Right forelimb (tissue), 1 donor: ENCODE data around the gene ACTL10.

ENCODE experiments used
- DNase-seq: peaks from one replicate; pipeline ENCODE4 v3.0.0-alpha.2; 2018

The ACTL10 gene

DNA sequence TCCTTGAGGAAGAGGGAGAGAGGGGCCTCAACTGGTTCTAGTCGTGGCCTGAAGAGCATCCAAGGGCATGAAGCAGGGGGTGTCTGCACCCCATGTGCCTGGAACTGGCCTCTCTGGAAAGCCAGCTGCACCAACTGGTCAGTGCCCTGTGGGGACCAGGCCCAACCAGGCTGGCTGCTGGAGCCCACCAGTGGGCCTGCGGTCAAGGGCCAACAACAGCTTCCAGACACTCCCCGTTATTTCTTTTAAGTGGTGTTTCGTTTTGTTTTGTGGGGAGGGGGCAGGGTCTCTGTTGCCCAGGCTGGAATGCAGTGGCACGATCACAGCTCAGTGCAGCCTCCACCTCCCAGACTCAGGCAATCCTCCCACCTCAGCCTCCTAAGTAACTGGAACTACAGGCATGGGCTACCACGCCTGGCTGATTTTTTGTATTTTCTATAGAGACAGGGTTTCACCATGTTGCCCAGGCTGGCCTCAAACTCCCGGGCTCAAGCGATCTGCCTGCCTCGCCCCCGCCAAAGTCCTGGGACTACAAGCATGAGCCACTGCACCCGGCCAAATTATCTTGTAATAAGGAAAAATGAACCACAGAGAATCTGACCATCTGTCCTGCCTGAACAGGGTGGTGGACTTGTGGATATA lies 16.5 kb upstream of the ACTL10 start:
- DNase-seq, result peak; percentile 21

DNA sequence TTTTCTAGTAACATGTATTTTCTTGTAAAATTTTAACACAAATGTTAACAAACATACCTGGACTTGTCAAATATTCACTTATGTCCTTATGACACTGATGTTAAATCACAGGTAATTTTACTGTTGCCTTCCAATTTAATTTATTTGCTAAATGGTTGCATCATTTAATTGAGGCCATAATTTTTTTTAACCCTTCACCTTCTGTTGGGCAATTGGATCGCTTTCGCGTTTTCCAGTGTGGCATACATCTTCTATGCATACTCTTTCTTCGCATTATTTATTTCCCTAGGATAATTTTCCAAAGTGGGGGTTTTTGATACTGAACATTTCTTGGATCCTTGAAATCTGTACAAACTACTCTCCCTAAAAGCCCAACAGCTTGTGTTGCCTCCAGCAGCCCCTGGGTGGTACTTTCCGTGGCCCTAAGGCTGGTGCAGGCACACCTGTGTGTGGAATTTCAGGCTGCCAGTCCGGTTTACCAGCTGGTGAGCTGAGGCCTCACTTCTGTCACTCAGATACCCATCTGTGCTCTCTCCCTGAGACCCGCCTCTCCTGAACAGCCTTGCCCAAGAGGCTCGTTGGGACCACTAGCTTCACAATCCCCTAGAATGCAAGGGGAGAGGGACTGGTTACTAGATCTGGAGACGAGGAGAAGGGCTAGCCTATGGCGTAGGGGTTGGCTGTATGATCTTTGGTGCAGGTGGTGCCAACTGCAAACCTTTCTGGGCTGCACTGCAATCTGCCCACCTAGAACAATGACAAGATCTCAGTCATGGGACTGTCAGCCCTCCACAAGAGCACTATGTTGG lies 15.8 kb upstream of the ACTL10 start:
- peak; percentile 17 for DNase-seq

DNA sequence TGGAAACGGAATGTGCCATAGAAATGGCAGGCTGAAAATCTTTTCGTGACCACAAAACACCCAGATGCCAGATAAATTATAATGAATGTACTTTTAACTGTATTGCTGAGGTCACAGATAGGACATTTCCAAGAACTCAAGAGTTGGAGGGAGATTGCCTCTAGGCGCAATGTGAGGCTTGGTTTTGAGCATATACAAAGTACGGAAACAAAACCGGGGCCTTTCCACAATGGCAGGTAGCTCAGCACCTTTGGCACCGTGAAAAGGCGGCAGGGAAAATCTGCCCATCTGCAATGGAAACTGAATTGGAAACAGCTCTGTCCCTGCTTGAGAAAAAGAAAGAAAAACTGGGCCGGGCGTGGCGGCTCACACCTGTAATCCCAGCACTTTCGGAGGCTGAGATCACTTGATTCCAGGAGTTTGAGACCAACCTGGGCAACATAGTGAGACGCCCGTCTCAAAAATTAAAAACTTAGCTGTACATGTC lies 15.1 kb upstream of the ACTL10 start:
- DNase-seq, result peak; percentile 25

- peak; percentile 81 for DNase-seq
Observed at GRCh38 chr20:33653218-33653899, 13.4 kb upstream of the ACTL10 start.

- no peak for DNase-seq
Observed at GRCh38 chr20:33653900-33654596, 12.7 kb upstream of the ACTL10 start.

DNA sequence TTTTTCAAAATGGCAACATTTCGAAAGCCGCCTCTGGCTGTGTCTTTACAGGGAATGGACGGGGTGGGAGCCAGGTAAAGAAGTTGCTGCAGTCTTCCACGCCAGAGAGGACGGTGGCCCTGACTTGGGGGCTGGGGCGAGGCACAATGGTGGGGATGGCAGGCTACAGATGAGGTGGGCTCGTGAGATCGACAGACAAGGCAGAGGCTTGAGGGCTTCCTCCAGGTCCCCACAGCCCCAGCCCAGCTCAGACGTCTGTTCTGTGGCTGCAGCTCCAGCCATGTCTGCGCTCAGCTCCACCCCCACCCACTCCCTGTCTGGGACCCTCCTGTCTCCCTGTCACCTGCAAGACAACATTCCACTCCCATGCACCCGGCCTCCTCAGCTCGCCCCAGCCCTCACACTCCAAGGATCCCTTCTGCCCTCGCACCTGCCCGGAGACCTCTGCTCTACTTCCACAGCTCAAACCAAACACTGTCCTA lies 12.0 kb upstream of the ACTL10 start:
- no peak for DNase-seq

DNA sequence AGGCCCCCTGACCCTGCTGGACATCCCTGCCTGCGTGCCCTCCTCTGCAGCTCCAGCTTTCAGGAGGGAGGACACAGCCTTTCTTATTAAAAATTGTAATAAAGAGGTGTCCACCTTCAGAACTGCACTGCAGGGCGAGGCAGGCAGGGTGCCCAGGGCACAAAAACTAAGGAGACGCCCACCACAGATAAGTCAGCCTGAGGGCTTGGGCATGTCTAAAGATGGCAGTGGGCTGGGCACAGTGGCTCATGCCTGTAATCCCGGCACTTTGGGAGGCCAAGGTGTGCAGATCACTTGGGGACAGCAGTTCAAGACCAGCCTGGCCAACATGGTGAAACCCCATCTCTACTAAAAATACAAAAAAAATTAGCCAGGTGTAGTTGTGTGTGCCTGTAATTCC lies 11.6 kb upstream of the ACTL10 start:
- DNase-seq, result no peak

GRCh38 chr20:33656010-33656782 lies 10.5 kb upstream of the ACTL10 start:
- no peak for DNase-seq

DNA sequence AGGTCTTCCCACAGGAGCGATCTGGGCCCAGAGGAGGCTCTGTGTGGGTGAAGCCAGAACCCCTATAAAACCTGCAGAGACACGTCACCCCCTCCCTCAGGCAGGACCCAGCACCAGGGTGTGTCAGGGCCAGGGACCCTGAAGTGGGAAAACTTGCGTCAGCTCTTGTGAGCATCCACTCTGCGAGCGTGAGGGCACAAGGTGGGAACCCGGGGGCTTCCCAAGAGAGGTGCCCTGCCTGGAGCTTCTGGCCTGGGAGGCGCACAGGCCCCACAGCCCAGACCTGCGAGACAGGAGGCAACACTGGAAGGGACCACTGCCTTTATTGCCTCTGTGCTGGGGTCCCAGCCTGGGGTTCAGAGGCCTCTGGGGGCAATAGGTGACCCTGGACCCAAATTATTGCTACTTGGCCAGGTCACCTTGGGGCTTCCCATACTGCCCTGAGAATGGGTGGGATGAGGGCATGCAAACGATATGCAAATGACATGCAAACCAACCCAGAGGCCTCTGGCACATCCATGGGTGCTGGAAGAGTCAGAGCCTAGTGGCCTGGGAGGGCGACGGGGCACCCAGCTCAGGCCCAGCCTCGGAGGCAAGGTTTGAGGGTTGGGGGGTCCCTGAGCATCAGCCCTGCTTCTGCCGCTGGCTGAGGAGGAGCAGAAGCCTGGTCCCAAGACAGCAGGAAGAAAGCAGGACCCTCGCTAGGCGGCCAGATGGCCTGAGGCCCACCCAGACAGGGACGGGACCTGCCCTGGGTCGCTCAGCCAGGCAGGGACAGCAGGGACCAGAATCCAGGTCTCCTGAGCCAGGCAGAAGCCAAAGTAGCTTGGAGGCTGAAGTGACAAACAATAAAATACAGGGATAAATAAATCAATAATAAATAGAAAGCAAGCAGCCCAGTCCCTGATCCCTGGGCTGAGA lies 9.7 kb upstream of the ACTL10 start:
- no peak for DNase-seq

GRCh38 chr20:33657704-33658095 lies 9.0 kb upstream of the ACTL10 start:
- no peak for DNase-seq

DNA sequence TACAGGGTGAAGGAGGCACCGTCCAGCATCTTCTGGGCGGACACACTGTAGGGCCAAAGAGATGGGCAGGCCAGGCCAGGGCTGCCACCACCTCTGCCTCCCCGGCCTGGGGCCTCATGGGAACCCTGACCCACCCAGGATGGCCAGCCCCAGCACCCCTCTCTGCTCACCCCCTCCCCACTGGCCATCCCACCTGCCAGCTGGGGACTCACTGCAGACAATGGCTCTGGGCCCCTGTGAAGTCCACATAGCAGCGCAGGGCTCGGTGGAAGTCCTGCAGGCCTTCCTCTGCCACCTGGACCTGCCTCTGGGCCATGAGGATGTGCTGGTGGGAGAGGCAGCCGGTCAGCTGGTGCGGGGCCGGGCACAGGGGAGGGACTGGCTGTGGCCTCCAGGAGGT lies 8.2 kb upstream of the ACTL10 start:
- no peak for DNase-seq

- no peak for DNase-seq
Observed at GRCh38 chr20:33658929-33659328, 7.8 kb upstream of the ACTL10 start.

DNA sequence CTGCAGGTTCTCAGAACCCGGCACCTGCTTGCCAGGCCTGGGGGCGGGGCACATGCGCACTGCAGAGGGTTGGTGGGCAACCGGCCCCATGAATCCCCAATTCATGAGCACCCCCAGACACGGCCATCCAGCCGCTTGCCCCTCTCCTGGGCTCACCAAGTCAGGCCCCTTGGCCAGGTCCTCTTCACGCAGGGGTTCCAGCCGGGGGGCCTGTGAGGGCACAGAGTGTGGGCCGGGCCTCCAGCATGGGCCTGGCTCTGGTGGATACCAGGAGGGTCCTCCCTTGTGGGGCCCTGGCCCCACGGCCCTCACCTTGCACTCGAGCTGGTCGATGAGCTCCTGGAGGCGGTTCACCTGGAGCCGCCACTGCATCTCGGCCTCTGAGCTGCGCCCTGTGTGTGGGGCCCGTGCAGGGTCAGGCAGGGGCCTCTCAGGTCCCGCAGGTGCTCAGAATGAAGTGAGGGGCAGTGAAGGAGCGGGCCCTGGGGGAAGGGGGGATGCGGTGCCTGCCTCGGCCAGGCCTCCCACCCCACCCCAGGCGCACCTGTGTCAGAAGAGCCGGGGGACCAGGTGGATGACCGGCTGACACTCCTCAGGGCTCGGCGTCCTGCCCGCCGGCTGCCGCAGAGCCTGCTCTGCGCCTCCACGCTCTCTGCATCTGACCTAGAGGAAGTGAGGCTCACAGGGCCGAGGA lies 7.3 kb upstream of the ACTL10 start:
- DNase-seq, result no peak

- DNase-seq, result no peak
Observed at GRCh38 chr20:33660035-33660684, 6.6 kb upstream of the ACTL10 start.

DNA sequence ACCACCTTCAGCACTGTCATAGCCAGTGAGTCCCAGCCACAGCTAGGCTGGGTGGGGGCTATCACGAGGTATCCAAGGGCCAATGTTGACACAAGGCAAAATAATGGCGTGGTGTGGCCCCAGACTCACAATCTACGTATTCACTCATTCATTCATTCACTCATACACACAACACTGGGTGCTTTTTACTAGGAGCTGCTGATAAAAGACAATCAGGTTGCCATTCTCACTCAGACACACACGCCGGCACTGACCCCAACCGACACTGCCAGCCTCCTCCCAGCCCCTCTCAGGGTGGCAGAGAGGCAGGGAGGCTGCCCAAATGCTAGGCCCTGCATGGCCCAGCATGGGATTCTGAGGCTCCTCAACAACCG lies 6.1 kb upstream of the ACTL10 start:
- no peak for DNase-seq

DNA sequence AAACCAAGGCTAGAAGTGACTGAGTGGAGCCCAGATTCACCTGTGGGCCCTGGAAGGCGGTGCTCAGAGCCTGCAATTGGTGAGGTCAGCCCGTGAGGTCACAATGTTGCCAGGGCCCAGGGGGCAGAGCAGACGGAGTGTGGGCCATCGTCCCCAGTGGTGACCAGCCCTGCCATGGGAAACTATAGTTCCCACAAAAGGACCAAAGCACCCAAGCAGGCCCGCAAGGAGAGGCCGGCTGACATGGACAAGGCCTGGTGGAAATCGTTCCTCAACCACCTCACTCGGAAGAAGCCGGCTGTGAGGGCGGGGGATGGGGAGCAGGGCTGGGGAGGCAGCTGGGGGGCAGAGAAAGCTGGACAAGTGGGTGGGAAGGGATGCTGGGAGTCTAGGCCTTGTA lies 4.6 kb upstream of the ACTL10 start, which contains the start of gene C20orf144:
C20orf144 (plus strand) TSS at position 156 of the 400 bp plus-strand sequence; CDS start at position 175, 19 bp downstream.
- no peak for DNase-seq

- peak; percentile 82 for DNase-seq
Observed at GRCh38 chr20:33663161-33664084, 3.3 kb upstream of the ACTL10 start.

DNA sequence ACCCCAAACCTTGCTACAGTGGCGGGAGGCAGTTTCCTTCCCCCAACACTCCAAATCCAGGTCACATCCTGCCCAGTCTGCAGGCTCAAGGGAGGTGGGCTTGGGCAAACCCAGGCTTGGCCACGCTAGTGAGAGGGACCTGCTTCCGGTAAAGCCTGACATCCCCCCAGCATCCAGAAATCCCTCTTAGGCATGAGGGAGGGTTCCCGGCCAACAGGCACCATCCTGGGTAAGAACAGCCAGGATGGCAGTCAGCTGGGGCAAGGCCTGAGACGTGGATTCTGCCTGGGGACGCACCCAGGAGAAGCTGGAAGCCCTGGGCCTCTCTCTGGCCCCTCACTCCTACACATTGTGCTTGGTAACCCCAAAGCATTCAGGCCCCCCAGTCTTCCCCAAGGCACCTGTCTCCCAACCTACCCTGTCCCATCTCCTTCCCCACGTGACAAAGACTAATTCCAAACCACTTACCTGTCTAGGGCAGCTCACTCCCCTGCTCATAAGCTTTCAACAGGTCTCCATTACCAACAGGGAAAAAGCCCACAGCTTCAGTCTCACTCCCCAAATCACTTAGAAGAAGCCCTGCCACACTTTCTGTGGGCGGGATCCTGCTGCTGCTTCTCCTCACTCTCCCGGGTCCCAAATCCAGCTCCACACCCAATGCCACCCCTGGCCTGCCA lies 2.5 kb upstream of the ACTL10 start:
- no peak for DNase-seq
